Gastrocnemius medialis (tissue), 4 donors: Measurements from ENCODE around the gene SIGLEC9.

Experiments
- POLR2A ChIP-seq, 2 donors: fragments of 450-650 bp; IDR thresholded peaks; one replicate each; pipeline ENCODE4 v1.6.1; 2017; ENCODE audit warnings: antibody characterized with exemption in 2 of 2, mild to moderate bottlenecking in 2 of 2, moderate library complexity in 2 of 2
- TF ChIP-seq, protein P1 (sequence below), 5 experiments: fragments of 450-650 bp in 3 of 5; fragments of 200-600 bp in 2 of 5; sonication (generic) in 2 of 5; IDR thresholded peaks in 4 of 5; conservative IDR thresholded peaks in 1 of 5; 1 replicate in 4 of 5; 2 replicates in 1 of 5; pipeline ENCODE4 v1.5.1; 2016 to 2019; ENCODE audit warnings: antibody characterized with exemption in 5 of 5, mild to moderate bottlenecking in 3 of 5, moderate library complexity in 3 of 5

DNA sequence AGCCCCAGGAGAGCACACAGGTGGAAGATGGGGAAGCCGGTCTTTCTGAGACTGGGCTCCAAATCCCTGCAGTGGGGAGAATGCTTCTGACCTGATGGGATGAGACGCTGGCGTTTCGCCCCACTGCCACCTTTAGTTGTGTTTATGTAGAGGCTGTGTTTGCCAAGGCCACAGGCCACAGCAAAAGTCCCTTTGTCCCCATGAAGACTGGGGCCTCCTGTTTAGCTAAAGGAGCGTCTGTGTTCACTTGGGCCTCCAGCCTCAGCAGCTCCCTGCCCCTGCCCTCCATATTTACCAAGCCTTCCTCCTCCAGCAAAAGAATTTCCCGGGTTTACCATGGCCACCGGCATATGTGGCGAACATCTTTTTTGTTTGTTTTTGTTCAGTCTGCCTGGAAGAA is 31.6 kb upstream of the SIGLEC9 start:
- TF ChIP-seq, protein P1, sequence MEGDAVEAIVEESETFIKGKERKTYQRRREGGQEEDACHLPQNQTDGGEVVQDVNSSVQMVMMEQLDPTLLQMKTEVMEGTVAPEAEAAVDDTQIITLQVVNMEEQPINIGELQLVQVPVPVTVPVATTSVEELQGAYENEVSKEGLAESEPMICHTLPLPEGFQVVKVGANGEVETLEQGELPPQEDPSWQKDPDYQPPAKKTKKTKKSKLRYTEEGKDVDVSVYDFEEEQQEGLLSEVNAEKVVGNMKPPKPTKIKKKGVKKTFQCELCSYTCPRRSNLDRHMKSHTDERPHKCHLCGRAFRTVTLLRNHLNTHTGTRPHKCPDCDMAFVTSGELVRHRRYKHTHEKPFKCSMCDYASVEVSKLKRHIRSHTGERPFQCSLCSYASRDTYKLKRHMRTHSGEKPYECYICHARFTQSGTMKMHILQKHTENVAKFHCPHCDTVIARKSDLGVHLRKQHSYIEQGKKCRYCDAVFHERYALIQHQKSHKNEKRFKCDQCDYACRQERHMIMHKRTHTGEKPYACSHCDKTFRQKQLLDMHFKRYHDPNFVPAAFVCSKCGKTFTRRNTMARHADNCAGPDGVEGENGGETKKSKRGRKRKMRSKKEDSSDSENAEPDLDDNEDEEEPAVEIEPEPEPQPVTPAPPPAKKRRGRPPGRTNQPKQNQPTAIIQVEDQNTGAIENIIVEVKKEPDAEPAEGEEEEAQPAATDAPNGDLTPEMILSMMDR (IDR thresholded peaks at IDR 0.05 in 4 of 5, conservative IDR thresholded peaks at IDR 0.05 in 1 of 5): no peak
- TF ChIP-seq POLR2A (IDR thresholded peaks at IDR 0.05): no peak
